Measurements from ENCODE around the gene WDR62.
A peak's percentile ranks its signal among the peaks of the same experiment; 100 is the strongest.
"Not testable (repeated sequence)": the region's sequence is repeated elsewhere in the genome, so short reads cannot be mapped to it uniquely, and the experiment has no call there.

WDR62 gene

DNA sequence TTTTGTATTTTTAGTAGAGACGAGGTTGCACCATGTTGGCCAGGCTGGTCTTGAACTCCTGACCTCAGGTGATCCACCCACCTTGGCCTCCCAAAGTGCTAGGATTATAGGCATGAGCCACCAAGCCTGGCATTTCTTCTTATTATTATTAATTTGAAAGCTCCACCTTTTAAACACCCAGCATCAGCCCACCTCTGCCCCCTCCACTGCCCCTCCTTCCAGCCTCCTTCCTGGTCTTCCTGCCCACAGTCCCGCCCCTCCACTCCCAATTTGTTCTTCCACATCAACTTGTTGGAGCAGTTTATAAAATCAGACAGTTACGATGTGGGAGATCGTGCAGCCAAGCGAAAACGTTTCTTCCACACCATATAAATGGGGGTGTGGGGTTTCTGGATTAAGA lies 14.2 kb upstream of the WDR62 start:
- DNase-seq: no peak

DNA sequence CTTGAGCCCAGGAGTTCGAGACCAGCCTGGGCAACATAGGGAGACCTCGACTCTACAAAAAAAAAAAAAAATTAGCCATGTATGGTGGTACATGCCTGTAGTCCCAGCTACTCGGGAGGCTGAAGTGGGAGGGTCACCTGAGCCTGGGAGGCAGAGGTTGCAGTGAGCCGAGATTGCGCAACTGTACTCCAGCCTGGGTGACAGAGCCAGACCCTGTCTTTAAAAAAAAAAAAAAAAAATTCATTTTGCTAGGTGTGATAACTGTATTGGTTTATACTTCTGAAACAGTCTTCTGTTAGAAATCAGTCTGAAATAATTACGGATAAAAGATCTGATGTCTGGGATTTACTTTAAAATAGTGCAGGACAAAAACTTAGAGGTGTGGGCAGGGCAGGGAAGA lies 13.6 kb upstream of the WDR62 start:
- not testable (repeated sequence) for DNase-seq

DNA sequence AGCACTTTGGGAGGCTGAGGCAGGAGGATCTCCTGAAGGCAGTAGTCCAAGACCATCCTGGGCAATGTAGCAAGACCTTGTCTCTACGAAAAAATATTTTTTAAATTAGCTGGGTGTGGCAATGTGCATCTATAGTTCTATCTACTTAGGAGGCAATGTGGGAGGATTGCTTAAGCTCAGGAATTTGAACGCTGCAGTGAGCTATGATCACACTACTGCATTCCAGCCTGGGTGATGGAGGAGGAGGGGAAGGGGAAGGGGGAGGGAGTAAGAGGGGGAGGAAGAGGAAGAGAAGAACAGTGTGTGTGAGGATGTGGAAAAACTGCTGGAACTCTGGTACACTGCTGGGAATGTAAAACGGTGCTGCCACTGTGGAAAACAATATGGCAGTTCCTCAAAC lies 12.9 kb upstream of the WDR62 start:
- no peak for DNase-seq

DNA sequence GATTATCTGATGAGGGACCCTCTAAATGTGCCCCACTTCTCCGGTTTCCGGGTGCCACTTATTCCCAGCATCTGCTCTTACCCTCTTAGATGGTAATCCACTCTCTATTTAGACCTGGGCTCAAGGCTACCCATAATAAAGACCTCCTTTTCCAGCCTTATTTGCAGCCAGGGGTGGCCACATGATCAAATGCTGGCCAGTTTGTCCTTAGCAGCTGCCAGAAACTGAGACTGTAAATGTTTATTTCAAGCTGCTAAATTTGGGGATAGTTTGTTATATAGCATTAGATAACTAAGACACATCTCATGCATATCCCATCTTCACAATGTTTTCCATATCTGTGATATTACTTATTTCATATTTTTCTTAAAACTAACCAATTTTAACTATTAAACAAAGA lies 10.7 kb upstream of the WDR62 start:
- no peak for DNase-seq

DNA sequence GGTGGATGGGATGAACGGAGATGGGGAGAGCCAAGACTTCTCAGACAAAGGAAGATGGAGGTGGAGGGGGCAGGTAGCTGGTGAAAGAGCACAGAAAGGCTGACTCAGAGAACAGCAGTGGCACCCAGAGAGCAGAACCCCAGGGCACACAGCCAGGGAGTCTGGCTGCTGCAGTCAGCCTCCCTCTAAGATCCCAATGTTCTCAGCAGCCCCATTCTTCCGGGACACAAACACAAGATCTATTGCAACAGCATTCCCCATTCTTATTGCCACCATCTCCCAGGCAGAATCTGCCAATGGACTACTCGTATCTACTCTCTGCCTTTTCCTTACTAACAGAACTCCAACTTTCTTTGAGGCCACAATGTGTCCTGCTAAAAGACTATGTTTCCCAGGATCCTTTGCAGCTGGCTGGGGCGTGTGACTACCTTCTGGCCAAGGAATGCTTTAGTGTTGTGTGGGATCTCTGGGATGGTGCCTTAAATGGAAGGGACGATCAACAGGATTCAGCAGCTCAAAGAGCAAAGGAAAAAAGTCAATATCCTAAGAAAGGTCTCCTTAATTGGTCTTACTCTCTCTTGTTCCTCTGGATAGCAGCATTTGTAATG lies 8.2 kb upstream of the WDR62 start:
- DNase-seq: no peak

DNA sequence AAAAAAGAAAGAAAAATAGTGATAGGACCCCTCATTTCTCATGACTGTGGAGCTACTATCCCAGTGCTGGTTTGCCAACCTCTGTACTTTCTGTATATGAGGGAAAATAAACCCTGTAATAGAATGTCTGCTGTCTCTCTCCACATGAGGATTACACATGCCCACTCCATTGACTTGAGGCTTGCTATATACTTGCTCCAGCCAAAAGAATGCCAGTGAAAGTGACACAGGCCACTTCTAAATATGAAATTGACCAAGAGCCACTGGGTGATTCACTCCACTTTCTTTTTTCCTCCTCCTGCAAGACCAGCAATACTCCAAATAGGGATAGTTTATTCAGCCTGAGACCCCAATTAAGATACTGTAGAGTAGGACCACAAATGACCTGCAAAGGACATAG lies 6.9 kb upstream of the WDR62 start:
- no peak for DNase-seq

DNA sequence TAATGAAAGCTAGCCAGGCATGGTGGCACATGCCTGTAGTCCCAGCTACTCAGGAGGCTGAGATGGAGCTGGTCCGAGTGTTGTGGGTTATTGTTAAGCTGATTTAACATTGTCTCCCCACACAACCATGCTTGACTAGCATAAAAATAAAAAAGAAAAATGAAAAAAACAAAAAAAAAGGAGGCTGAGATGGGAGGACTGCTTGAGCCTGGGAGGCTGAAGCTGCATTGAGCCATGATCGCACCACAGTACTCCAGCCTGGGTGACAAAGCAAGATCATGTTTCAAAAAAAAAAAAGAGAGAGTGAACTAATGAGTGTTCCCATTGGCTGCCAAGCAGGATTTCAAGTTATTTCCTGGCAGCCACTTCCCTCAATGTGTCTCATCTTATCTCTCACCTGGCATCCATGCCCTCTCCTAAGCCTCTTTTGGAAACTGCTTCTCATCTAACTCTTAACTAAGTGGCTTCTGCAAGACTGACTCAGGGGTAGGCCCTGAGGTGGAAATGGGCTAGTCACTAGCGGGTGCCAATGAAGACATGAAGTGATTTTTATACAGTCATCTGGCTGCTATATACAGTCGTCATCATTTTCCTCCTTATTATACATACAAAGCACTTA lies 5.5 kb upstream of the WDR62 start:
- DNase-seq: peak; percentile 78

DNA sequence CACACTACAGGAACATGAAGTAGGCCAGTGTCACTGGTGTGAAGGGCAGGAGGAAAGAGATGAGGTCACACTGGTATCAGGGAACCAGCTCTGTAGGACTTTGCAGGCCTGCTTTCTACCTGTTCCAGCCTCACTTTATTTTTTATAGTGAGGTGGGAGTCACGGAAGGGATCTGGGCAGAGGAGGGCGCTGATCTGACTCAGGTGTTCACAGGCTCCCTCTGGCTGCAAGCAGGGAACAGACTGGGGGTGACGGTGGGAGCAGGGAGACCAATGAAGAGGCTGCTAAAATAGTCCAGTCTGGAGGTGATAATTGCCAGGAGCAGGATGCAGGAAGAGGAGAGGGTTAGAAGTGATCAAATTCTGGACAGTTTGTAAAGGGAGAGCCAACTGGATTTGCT lies 3.5 kb upstream of the WDR62 start:
- peak; percentile 19 for DNase-seq

DNA sequence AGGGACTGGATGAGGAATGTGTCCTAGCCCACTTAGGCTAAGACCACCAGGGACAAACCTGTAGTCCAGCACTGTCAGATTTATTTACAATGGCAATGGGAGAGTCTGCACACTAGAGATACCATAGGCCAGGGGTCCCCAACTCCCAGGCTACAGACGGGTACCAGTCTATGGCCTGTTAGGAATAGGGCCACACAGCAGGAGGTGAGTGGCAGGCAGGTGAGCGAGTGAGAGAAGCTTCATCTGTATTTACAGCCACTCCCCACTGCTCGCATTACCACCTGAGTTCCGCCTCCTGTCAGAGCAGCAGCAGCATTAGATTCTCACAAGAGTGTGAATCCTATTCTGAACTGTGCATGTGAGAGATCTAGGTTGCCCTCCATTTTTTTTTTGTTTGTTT lies 3.1 kb upstream of the WDR62 start:
- DNase-seq: peak; percentile 64

DNA sequence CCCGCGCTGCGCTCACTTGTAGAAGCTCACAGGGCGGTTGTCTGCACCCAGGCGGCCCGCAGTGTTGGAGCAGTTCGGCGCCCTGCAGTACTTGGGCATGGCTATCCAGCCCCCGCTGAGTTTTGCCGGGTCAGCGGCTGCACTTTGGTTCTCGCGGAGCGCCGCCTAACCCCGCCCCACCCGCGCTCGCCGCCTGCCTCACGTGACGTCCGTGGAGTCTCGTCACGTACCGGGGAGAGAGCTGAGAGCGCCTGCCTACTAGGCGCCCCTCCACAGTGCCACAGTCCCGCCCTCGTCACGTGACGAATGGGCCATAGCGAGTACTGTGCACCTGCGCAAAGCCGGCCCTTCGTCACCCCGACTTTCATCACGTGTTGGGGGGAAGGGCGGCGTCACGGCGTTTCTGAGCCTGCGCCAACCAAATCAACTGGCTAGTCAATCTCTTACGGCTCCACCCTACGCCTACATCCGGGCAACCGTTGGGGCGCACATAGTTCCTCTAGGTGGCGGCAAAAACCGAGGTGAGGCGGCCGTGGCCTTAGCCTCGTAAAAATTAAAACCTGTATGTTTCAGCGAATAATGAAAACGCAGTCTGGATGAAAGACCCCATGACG lies 471 bp upstream of the WDR62 start, which contains the start of gene THAP8:
THAP8 (minus strand) TSS at position 167 of the 614 bp plus-strand sequence; CDS start at position 99, 68 bp downstream.
- DNase-seq: peak; percentile 98

DNA sequence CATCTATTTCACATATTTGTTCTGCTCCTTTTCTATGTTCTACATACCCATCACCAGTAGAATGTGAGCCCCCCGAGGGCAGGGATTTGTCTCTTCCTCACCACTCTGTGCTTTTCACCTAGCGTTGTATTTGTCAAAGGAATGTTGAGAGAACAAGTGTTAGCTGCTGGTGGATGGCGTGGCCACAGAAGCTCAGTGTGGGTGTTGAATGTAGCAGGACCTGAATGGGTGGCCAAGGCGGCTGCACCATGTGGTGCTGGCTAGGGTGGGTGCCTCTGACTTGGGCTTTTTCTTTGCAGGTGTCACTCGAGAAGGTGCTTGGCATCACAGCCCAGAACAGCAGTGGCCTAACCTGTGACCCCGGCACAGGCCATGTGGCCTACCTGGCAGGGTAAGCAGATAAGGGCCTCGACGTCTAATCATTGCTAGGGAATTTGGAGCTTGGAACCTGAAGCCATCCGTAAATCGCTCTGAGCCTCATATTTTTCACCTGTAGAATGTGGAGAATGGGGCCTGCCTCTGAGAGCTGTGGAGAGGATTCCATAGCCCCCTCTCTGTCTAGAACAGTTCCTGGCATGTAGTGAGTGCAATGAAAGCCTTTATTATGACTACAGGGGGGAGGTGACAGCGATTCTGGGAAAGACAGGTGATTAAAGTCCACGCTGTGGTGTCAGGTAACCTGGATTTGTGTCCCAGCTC lies 3.9 kb downstream of the WDR62 start:
- DNase-seq: no peak

DNA sequence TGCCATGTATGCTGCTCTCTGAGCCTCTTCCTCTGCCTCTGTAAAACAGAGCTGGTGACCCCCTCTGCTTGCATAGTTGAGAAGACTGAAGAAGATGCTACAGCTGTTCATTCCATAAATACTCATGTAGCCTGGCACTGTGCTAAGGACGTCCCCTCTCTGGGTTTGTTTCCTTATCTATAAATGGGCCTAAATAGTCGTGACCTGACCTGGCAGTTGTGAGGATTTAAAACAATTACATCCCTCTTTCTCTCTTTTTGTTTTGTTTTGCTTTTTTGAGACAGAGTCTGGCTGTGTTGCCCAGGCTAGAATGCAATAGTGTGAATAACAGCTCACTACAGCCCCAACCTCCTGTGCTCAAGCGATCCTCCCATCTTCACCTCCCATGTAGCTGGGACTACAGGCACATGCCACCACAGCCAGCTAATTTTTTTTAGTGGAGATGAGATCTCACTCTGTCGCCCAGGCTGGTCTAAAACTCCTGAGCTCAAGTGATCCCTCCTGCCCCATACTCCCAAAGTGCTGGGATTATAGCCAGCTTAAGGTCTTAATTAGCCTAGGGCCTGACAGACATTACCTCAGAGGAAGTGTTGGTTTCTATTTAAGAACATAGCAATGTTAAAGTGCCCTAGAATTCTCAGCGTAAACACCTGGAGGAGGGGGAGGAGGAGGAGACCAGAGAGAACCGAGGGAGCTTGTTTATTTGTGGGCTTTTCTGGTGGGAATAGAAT lies 4.6 kb downstream of the WDR62 start:
- no peak for DNase-seq

DNA sequence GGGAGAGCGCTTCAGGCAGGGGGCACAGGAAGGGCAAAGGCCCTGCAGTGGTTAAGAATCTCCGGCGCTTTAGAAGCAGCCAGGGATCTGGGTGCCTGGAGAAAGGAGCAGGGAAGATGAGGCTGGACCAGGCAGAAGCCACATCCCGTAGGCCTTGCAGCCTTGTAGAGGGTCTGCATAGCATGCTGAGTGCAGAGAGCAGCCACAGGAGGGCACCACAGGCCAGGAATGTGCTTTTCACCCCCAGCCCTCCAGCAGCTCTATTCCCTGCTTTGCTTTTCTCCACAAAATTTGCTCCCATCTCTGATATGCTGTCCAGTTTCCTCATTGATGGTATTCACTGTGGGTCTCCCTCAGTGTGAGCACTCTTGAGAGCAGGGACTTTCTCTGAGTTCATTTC lies 5.7 kb downstream of the WDR62 start:
- no peak for DNase-seq

DNA sequence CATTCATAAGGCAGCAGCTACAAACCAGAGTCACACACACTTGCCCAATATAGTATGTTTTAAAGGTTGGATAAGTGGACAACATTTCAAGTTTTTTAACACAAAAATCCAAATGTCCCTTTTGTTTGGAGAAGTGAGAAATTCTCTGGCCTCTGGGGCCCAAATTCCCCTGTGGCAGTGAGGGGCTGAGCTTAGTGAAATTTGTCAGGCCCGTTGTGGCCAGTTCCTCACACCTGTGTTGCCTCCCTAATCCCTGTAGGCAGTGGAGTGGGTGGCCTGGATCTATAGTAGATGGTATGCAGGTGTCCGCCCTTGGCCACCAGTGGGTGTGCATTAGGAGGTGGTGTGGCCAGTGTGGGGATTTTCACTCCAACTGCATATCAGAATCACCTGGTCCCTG lies 6.7 kb downstream of the WDR62 start:
- DNase-seq: no peak

DNA sequence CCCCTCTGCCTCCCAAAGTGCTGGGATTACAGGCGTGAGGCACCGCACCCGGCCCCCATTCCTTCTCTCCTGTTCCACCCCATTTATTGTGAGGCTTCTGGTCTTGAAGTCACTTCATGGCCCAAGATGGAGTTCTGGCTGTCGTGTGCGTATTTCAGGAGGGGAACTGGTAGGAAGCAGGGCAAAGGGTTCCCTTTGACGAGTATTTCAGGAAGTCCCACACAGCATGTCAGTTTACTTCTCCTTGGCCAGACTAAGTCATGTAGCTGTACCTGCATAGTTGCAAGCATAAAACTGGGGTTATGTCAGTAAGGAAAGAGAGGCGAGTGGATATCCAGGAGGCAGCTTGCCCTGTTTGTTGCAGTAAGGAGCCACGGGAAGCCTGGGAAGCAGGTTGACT lies 10.1 kb downstream of the WDR62 start:
- no peak for DNase-seq

DNA sequence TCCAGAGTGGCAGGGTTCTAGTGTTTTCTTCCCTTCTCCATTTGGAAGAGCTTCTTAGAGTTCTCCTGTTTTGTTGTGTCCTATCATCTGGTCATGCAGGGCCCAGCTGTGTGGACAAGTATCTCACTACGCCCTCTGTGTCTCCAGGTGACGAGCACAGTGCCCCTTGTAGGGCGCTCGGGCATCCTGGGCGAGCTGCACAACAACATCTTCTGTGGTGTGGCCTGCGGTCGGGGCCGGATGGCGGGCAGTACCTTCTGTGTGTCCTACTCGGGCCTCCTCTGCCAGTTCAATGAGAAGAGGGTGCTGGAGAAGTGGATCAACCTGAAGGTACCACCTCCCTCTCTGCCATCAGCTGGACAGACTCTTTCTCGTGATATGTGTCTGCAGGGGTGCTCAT lies 13.0 kb downstream of the WDR62 start:
- no peak for DNase-seq

DNA sequence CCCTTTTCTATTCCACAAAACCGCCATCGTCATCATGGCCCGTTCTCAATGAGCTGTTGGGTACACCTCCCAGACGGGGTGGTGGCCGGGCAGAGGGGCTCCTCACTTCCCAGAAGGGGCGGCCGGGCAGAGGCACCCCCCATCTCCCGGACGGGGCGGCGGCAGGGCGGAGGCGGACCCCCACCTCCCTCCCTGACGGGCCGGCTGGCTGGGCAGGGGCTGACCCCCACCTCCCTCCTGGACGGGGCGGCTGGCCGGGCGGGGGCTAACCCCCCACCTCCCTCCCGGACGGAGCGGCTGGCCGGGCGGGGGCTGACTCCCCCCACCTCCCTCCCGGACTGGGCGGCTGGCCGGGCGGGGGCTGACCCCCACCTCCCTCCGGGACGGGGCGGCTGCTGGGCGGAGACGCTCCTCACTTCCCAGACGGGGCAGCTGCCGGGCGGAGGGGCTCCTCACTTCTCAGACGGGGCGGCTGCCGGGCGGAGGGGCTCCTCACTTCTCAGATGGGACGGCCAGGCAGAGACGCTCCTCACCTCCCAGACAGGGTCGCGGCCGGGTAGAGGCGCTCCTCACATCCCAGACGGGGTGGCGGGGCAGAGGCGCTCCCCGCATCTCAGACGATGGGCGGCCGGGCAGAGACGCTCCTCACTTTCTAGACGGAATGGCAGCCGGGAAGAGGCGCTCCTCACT lies 14.3 kb downstream of the WDR62 start:
- not testable (repeated sequence) for DNase-seq

DNA sequence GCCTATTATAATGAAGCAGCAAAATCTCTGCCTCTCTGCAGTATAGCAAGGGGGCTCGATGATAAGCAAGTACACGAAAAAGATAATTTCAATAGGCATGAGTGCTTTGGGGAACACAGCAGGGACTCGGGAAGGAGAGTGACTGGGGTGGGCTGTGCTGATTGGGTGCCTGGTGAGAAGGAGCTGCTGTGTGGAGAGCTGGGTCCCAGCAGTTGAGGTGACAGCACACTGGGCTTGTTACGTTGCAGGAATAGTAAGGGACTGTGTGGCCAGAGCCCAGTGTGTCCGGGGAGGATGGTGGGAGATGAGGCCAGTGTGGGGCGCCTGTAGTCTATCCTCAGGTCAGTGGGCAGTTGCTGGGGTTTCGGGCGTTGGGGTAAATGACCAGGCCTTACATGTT lies 17.4 kb downstream of the WDR62 start:
- DNase-seq: no peak

DNA sequence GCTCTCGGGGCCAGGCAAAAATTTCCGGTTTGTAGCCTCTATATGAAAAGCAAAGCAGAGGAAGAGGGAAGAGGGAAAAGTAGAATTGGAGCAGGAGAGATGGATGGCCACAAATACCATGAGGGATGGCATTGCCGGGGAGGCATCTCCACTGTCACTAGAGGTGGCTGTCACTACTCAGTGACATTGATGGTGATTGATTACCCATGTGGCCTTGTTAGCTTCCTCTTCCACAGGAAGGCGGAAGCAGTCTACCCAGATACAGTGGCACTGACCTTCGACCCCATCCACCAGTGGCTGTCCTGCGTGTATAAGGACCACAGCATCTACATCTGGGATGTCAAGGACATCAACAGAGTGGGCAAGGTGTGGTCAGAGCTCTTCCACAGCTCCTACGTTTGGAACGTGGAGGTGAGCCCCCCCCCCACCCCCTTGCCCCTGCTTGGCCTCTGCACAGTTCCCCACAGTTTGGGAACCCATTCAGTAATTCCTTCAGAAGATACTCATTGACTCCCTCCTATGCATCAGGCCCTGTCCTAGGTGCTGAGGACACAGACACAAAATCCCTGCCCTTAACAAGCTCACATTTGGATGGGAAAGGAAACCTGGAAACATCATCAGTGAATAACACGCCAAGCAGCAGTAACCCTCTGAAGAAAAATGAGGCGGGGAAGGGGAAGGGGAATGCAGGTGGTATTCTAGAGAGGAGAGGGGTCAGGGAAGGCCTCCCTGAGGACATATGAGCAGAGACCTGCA lies 18.6 kb downstream of the WDR62 start:
- DNase-seq: no peak

DNA sequence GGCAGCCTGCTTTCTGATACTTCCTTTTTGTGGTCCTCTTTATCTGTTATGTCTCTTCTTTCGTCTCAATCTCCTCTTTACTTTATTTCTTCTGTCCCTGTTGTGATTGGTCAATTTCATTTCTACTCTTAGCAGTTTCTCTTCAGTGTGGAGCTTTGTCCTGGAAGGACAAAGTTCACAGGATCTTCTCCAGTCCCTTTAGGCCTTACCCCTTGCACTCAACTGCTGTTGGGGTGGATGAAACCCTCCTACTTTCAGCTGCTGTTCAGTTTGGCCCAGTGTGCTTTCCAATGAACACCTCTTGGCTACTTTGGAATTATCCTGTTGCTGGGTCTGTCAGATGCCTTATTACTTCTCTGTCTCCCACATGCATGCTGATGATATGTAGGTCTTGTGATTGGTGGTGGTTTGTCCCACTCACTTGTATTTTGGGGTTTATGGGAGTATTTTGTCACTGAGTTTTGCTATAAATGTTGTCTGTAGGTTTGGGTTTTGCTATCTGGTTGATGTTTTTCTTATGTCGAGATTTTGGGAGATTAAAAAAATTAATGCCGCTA lies 24.8 kb downstream of the WDR62 start:
- DNase-seq: no peak

DNA sequence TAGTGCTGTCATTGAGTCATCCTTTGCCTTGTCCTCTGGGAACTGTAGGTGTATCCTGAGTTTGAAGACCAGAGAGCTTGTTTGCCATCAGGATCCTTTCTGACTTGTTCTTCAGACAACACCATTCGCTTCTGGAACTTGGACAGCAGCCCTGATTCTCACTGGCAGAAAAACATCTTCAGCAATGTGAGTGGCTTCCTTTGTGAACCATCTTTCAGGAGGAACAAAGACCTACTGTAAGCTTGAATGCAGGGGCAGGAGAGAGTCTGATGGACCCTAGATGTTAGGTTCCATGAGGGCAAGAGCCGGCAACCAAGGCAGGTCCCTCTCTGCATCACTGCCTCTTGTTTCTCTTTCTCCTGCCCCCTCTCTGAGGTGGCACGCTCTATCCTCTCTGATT lies 26.7 kb downstream of the WDR62 start:
- no peak for DNase-seq

DNA sequence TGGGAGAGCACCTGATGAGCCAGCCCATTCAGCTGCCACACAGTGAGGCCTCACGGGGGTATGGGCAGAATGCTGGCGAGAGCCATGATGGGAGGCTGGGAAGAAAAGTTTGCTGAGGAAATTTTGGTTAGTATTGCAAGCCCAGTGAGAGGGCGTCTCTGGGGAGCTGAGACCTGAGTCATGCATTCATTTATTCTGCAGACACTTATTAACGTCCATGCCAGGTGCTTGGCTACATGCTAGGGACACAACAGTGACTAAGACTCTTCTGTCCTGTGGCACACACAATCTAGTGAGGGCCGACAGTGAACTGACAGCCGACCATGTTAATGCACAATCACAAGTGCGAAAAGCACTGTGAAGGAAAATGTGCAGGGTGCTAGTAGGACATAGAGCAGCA lies 27.2 kb downstream of the WDR62 start:
- no peak for DNase-seq
